ENCODE data around the gene GSDME.

GSDME gene

DNA sequence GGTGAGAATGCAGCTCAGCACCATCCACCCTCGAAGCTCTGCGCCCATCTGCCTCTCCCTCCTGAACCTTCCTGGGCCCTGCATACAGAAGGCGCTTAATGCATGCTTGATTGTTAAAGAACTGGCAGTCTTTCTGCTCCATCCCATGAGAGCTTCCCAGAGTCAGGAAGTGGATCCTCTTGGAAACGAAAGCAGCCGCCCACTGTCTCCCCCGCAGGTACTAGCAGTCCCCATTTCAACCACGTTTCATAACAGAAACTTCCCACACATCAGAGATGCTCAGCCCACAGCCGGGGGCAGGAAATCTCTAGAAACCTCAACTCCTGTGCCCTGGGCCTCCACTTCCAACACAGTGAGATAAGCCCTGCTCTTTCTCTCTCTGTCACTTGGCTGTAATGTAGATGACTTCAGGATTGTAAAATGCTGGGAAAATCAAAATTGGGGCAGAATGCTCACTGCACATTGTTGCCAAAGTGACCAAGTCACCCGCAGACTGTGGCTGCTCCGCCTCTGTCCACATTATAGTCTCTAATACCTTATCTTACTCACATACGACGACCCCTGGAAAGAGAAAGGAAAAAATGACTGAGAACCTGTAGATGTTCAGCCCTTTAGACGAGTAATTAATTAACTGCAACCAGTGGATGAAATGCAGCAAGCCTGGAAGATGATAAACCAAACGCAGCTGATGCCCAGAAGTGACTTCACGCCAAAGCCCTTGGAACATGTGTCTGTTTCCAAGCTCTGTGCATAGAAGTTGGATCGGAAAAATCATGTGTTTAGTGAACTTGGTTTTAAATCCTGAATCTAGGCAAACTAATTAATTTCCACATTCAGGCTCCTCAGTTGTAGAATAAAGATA, 28.5 kb downstream of the GSDME start:
- TF ChIP-seq, protein P1, sequence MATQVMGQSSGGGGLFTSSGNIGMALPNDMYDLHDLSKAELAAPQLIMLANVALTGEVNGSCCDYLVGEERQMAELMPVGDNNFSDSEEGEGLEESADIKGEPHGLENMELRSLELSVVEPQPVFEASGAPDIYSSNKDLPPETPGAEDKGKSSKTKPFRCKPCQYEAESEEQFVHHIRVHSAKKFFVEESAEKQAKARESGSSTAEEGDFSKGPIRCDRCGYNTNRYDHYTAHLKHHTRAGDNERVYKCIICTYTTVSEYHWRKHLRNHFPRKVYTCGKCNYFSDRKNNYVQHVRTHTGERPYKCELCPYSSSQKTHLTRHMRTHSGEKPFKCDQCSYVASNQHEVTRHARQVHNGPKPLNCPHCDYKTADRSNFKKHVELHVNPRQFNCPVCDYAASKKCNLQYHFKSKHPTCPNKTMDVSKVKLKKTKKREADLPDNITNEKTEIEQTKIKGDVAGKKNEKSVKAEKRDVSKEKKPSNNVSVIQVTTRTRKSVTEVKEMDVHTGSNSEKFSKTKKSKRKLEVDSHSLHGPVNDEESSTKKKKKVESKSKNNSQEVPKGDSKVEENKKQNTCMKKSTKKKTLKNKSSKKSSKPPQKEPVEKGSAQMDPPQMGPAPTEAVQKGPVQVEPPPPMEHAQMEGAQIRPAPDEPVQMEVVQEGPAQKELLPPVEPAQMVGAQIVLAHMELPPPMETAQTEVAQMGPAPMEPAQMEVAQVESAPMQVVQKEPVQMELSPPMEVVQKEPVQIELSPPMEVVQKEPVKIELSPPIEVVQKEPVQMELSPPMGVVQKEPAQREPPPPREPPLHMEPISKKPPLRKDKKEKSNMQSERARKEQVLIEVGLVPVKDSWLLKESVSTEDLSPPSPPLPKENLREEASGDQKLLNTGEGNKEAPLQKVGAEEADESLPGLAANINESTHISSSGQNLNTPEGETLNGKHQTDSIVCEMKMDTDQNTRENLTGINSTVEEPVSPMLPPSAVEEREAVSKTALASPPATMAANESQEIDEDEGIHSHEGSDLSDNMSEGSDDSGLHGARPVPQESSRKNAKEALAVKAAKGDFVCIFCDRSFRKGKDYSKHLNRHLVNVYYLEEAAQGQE (IDR thresholded peaks at IDR 0.05; ENCODE audit: insufficient replicate concordance, low read depth) = no peak
- TF ChIP-seq SPI1 (IDR thresholded peaks at IDR 0.05; ENCODE audit: borderline replicate concordance, low read depth) = no peak
- TF ChIP-seq, protein P2, sequence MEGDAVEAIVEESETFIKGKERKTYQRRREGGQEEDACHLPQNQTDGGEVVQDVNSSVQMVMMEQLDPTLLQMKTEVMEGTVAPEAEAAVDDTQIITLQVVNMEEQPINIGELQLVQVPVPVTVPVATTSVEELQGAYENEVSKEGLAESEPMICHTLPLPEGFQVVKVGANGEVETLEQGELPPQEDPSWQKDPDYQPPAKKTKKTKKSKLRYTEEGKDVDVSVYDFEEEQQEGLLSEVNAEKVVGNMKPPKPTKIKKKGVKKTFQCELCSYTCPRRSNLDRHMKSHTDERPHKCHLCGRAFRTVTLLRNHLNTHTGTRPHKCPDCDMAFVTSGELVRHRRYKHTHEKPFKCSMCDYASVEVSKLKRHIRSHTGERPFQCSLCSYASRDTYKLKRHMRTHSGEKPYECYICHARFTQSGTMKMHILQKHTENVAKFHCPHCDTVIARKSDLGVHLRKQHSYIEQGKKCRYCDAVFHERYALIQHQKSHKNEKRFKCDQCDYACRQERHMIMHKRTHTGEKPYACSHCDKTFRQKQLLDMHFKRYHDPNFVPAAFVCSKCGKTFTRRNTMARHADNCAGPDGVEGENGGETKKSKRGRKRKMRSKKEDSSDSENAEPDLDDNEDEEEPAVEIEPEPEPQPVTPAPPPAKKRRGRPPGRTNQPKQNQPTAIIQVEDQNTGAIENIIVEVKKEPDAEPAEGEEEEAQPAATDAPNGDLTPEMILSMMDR (IDR thresholded peaks at IDR 0.05; ENCODE audit: insufficient read depth, low read length) = no peak
- no peak for TF ChIP-seq GABPA (IDR thresholded peaks at IDR 0.05; ENCODE audit: low read depth)
- no peak for TF ChIP-seq POLR2AphosphoS5 (IDR thresholded peaks at IDR 0.05; ENCODE audit: low read depth)
- DNase-seq (ENCODE audit: low read depth in 1 of 2, low spot score in 1 of 2) = no peak
- Histone ChIP-seq H3K4me3 (replicated peaks; ENCODE audit: insufficient read depth, low read length) (no peak overlapping the region), H3K27ac (replicated peaks) (no peak overlapping the region), H3K27me3 (ENCODE audit: insufficient read depth, poor library complexity, severe bottlenecking) (no peaks in the 10 kb centered on the region)

DNA sequence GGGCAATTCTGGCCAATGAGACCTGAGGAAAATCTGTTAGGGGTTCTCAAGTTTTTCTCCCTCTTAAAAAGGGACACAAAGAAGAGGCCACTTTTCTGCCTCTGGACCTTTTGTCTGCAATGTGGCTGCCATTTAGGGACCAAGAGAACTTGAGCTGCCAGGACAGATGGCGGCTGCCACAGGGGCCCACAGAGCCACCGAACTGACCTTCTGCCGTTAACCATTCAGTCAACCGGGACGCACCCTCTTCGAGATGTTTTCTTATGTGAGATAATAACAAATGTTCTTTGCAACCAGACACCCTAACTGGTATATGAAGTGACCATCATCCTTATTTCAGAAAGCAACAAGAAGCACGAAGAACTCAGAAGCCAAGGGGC, 29.2 kb downstream of the GSDME start:
- H3K4me3 ChIP-seq (replicated peaks; ENCODE audit: insufficient read depth, low read length) = no peak overlapping the region
- TF ChIP-seq, protein P1 (IDR thresholded peaks at IDR 0.05; ENCODE audit: insufficient replicate concordance, low read depth) = no peak
- TF ChIP-seq GABPA (IDR thresholded peaks at IDR 0.05; ENCODE audit: low read depth) (no peak), SPI1 (IDR thresholded peaks at IDR 0.05; ENCODE audit: borderline replicate concordance, low read depth) (no peak), POLR2AphosphoS5 (IDR thresholded peaks at IDR 0.05; ENCODE audit: low read depth) (no peak)
- TF ChIP-seq, protein P2 (IDR thresholded peaks at IDR 0.05; ENCODE audit: insufficient read depth, low read length) = no peak
- no peaks in the 10 kb centered on the region for H3K27me3 ChIP-seq (ENCODE audit: insufficient read depth, poor library complexity, severe bottlenecking)
- no peak overlapping the region for H3K27ac ChIP-seq (replicated peaks)
- DNase-seq (ENCODE audit: low read depth in 1 of 2, low spot score in 1 of 2) = no peak

DNA sequence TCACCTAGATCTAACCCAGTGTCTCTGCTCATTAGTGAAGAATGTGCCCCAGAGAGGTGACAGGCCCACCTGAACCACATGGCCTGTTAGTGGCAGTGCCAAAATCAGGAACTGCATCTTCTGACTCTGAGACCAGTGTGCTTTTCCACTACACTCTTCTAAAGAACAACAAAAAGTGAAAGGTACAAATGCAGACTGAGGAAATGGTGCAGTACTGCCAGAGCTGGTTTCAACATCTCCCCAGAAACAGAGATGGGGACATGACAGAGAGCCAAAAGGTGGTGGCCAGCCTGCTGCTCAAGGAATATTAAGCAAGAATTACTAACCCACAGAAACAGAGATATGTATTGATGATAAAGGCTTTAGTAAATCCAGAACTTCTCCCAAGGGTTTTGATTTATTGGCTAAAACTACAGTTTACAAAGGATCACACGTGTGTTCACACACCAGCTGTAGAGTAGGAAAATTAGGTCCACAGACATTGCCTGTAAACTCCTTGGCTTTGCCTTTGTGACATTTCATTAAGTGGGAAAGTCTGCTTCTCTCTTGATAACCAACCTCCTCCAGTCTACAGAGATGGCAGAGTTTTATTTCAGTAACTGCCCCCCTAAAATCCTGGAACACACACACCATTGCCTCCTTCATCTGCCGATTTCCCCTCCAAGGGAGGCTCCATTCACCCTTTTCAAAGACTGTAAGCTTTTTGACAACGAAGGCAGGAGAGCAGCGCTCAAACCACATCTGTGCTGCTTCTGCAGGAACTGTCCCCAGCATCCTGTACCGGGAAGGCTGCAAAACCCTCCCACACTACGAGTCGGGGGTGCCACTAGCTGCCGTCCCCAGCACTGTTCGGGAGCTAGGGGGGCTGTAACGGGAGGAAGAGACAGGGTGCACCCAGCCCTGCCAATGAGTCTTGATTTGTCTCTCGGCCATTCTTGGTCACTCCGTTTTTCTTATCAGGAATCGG, 29.8 kb downstream of the GSDME start:
- H3K27ac ChIP-seq (replicated peaks) = no peak overlapping the region
- H3K27me3 ChIP-seq (ENCODE audit: insufficient read depth, poor library complexity, severe bottlenecking) = no peaks in the 10 kb centered on the region
- TF ChIP-seq GABPA (IDR thresholded peaks at IDR 0.05; ENCODE audit: low read depth) (no peak), SPI1 (IDR thresholded peaks at IDR 0.05; ENCODE audit: borderline replicate concordance, low read depth) (peak; percentile 37; the same call in 1 of the 2 replicates)
- H3K4me3 ChIP-seq (replicated peaks; ENCODE audit: insufficient read depth, low read length) = no peak overlapping the region
- peak in 1 of 2 experiments; percentile 44 for DNase-seq (ENCODE audit: low read depth in 1 of 2, low spot score in 1 of 2)

Measured in HL-60 (cell line).